AG04449 (cell line): ENCODE results near the gene TK1.

Experiments used
- CTCF ChIA-PET: fragments of 350-600 bp; formaldehyde crosslinking; extraction: SDS; loops from one replicate; lab custom pipeline; 2021; ENCODE audit warnings: antibody characterized with exemption; lab: Yijun Ruan, JAX
- POLR2A ChIA-PET: fragments of 400-600, 350-600 bp; formaldehyde crosslinking; extraction: SDS; loops from one replicate; lab custom pipeline; 2020; ENCODE audit warnings: antibody characterized with exemption, inconsistent platforms; lab: Yijun Ruan, JAX
- DNase-seq: peaks from one replicate; pipeline ENCODE4 v3.0.0-alpha.2; 2010; ENCODE audit warnings: low read depth, low spot score
- H3K4me3 ChIP-seq: 2 replicates; pipeline ENCODE4 v1.5.1; 2011; ENCODE audit warnings: low read depth, mild to moderate bottlenecking, control low read depth, low read length
- CTCF ChIP-seq: IDR thresholded peaks from one replicate; pipeline ENCODE4 v1.5.1; 2011; ENCODE audit warnings: mild to moderate bottlenecking, moderate library complexity, low read length, control low read depth, inconsistent platforms; ENCODE audit not compliant: insufficient read depth; ENCODE audit errors: missing control alignments

The TK1 gene

DNA sequence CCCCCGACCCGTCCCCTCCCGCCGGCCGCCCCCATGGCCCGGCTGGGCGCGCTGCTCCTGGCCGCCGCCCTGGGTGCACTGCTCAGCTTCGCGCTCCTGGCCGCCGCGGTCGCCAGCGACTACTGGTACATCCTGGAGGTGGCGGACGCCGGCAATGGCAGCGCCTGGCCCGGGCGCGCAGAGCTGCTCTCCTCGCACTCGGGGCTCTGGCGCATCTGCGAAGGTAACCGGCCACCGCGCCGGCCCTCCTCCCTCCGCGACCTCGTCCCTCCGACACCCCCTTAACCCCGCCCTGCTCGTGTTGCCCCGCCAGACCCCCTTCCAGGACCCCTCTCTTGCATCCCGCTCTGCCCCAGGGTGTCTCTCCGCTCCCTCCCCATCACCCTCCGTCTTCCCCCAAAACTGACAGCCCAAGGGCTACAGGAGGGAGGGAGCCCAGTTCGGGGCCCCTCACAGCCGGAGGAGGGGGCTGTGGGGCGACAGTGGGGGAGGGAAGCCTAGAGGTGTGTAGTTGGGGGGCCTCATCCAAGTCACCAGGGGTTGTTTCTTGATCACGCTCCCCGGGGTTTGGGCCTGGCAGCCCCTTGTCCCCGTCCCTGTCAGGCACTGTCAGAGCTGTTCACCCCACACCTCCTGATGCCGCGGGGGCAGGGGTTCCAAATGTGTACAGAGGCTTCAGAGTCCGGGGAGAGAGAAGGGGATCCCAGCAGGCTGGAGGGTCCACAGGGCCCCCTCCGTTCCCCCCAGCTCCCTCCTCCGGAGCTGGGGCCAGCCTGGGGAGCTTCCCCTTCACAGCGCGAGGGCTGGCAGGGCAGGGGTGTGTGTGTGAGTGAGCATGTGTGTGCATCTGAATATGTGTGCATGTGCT, 45.4 kb upstream of the TK1 start:
- CTCF ChIA-PET = interaction anchor here (1.1 to 1.2 kb wide), 2 partner anchors 18 to 19 kb away, joined by 4 read pairs; no protein-coding TSS in a partner anchor
- no peak for DNase-seq
- no peak for TF ChIP-seq CTCF
- POLR2A ChIA-PET = no interaction called here
- H3K4me3 ChIP-seq = no peak overlapping the region

DNA sequence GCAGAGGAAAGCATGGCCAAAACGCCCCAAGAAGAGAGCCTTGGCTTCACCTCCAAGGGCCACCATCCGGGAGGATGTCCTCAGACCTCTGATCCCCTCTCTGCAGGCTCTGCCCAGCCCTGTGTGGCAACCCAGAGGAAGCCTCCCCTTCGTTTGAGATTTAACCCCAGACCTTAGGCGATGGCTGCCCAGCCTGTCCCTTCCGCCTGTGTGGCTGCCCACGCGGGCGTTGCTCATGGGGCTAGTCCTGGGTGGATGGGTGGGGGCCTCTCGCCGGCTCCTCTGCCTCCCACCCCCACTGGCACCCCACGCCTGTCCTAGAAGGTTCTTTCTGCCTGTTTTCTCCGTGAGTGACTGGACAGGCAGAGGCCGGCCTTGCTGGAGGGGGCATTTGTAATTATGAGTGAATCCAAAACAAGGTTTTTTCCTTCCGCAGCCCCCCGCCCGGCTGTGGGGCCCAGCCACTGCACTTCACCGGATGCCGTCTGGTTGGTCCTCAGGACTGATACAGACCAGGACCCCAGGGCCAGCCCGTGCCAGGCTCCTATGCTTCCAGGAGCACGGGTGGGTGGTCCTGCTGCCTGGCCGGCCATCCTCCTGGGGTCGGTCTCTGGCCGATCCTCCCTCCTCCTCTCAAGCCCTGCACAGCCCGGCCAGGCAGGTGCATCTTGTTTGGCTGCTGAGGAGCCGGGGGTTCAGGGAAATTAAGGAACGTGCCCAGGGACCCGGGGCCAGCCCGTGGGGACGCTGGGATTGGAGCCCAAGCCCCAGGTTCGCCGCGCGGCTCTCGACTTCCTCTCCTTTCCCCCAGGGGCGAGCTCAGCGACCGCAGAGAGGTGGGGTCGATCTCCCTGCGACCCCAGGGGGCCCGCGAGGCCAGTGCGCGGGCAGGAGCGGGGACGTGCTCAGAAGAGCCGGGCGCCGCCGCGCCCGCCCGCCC, 44.4 kb upstream of the TK1 start, which contains the start of gene TMEM235:
Gene TMEM235, plus strand, starts transcription at position 636 of the 940 bp plus-strand sequence. CDS start 393 bp downstream, outside the sequence.
- H3K4me3 ChIP-seq = no peak within 1 kb of the TSS
- CTCF ChIA-PET = interaction anchor here (1.1 to 1.2 kb wide), 2 partner anchors 19 to 20 kb away, joined by 4 read pairs; no protein-coding TSS in a partner anchor
- DNase-seq = no peak
- POLR2A ChIA-PET = no interaction called here
- no peak for TF ChIP-seq CTCF

GRCh38 chr17:78230252-78230962, 43.6 kb upstream of the TK1 start:
- POLR2A ChIA-PET = no interaction called here
- no peak for DNase-seq
- no peak overlapping the region for H3K4me3 ChIP-seq
- CTCF ChIA-PET = interaction anchor here (1.2 kb wide), 1 partner anchor 10 kb away, joined by 3 read pairs; no protein-coding TSS in a partner anchor
- TF ChIP-seq CTCF = no peak

DNA sequence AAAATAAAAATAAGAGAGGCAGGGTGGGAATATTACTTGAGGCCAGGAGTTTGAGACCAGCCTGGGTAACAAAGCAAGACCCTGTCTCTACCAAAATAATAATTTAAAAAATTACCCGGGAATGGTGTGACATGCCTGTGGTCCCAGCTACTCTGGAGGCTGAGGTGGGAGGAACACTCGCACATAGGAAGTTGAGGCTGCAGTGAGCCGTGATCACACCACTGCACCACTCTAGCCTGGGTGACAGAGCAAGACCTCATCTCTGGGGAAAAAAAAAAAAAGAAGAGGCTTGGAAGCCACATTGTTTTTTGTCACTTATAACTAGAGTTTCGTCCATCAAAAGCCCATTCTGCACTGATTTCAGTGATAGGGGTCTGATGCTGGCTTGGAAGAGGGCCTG, 41.3 kb upstream of the TK1 start:
- DNase-seq = no peak
- TF ChIP-seq CTCF = no peak
- H3K4me3 ChIP-seq = no peak overlapping the region
- POLR2A ChIA-PET = no interaction called here
- CTCF ChIA-PET = interaction anchor here (0.6 to 8.2 kb wide), 4 partner anchors 17 to 193 kb away, joined by 3 to 55 read pairs (median 6); no protein-coding TSS in a partner anchor

GRCh38 chr17:78227455-78227916, 40.6 kb upstream of the TK1 start:
- no peak for TF ChIP-seq CTCF
- POLR2A ChIA-PET = no interaction called here

More at GRCh38 chr17:78227455-78227916, 40.6 kb upstream of the TK1 start:
- CTCF ChIA-PET = interaction anchor here (0.6 to 8.2 kb wide), 4 partner anchors 9 to 194 kb away, joined by 3 to 55 read pairs (median 6); no protein-coding TSS in a partner anchor
- no peak overlapping the region for H3K4me3 ChIP-seq
- no peak for DNase-seq
